K562 (cell line): Measurements from ENCODE around the gene SLC25A34. TPM values are rescaled to one million over a fixed set of nuclear protein-coding genes. Genes with fewer than 3 reads are reported as not detected.
A peak's percentile ranks its signal among the peaks of the same experiment; 100 is the strongest.

Experiments used
- ATAC-seq: fragments of 200-7000 bp; cut with Tn5 transposase; 3 replicates; pipeline ENCODE4 v1.9.1; 2020; ENCODE audit warnings: moderate library complexity
- BruUV-seq: library from RNA; stranded (reverse); fragments of 400-500 nt; replicated peaks from 2 replicates; lab custom pipeline; 2021; lab: Mats Ljungman, UMichigan
- CTCF ChIA-PET: fragments of 300-600 bp; formaldehyde crosslinking; extraction: SDS; loops from one replicate; lab custom pipeline; 2021; ENCODE audit warnings: low intra/inter-chr PET ratio; lab: Yijun Ruan, JAX
- POLR2A ChIA-PET: fragments of 300-600, 350-650 bp; sonication (Branson Sonifier 250); formaldehyde crosslinking; extraction: SDS; loops from one replicate; lab custom pipeline; 2021; ENCODE audit warnings: antibody characterized with exemption, inconsistent platforms; lab: Yijun Ruan, JAX
- DNase-seq, 4 experiments: peaks; one replicate each; pipeline versions ENCODE4 v3.0.0 to v3.0.0-alpha.2; 2011 to 2018; ENCODE audit warnings: low spot score in 3 of 4, mixed read lengths in 3 of 4; ENCODE audit errors: extremely low read depth in 1 of 4
- FAIRE-seq: peaks from 2 replicates; lab custom pipeline; 2011; peaks lifted over from hg19 to GRCh38; lab: Jason Lieb, UNC
- H2AFZ ChIP-seq: 2 replicates; pipeline ENCODE4 v1.6.0; 2011; ENCODE audit warnings: low read depth, low read length, control low read depth, inconsistent platforms
- H3K27ac ChIP-seq: fragments of 200-600 bp; 3 replicates; pipeline ENCODE4 v1.8.0; 2011; ENCODE audit warnings: low read depth, mild to moderate bottlenecking, control low read depth, inconsistent platforms, low read length, moderate library complexity, mixed read lengths; ENCODE audit errors: extremely low read depth
- H3K27me3 ChIP-seq, 2 experiments: fragments of 300-600 bp in 1 of 2; 2 replicates in 1 of 2; 3 replicates in 1 of 2; pipeline versions ENCODE4 v1.6.0 to v1.8.0; 2011; ENCODE audit warnings: inconsistent platforms in 2 of 2, low read length in 2 of 2, mild to moderate bottlenecking in 1 of 2, mixed read lengths in 1 of 2, moderate library complexity in 1 of 2; ENCODE audit not compliant: control insufficient read depth in 2 of 2, insufficient read depth in 2 of 2
- H3K36me3 ChIP-seq: fragments of 300-600 bp; 3 replicates; pipeline ENCODE4 v1.8.0; 2011; ENCODE audit warnings: mild to moderate bottlenecking, low read length, inconsistent platforms; ENCODE audit not compliant: control insufficient read depth, insufficient read depth
- H3K4me1 ChIP-seq, 2 experiments: fragments of 200-600 bp in 1 of 2; replicated peaks in 1 of 2; 2 replicates in 1 of 2; 3 replicates in 1 of 2; pipeline versions ENCODE4 v1.5.1 to v1.8.0; 2011; ENCODE audit warnings: inconsistent platforms in 2 of 2, low read length in 2 of 2, mild to moderate bottlenecking in 1 of 2, mixed read lengths in 1 of 2, moderate library complexity in 1 of 2; ENCODE audit not compliant: control insufficient read depth in 2 of 2, insufficient read depth in 2 of 2
- H3K4me2 ChIP-seq: 2 replicates; pipeline ENCODE4 v1.6.1; 2011; ENCODE audit warnings: low read length, control low read depth, inconsistent platforms, mixed read lengths; ENCODE audit not compliant: insufficient read depth
- H3K4me3 ChIP-seq: fragments of 200-600 bp; sonication (generic), shearing (Covaris generic); 2 replicates; pipeline ENCODE4 v1.5.1; 2016; ENCODE audit warnings: control low read depth, inconsistent platforms
- H3K79me2 ChIP-seq: fragments of 200-600 bp; 3 replicates; pipeline ENCODE4 v1.8.0; 2011; ENCODE audit warnings: low read length, inconsistent platforms; ENCODE audit not compliant: control insufficient read depth, insufficient read depth
- H3K9ac ChIP-seq, 2 experiments: 2 replicates each; pipeline versions ENCODE4 v1.6.0 to v1.6.1; 2011; ENCODE audit warnings: low read depth in 2 of 2, low read length in 2 of 2, control low read depth in 1 of 2, inconsistent platforms in 1 of 2, mild to moderate bottlenecking in 1 of 2, mixed read lengths in 1 of 2; ENCODE audit not compliant: insufficient read depth in 1 of 2
- H3K9me1 ChIP-seq: one replicate; pipeline ENCODE4 v1.6.0; 2011; ENCODE audit warnings: inconsistent platforms, mild to moderate bottlenecking, low read length, moderate library complexity; ENCODE audit not compliant: control insufficient read depth, insufficient read depth
- H3K9me3 ChIP-seq: replicated peaks from 2 replicates; pipeline ENCODE4 v1.5.1; 2011; ENCODE audit warnings: low read depth, low read length, inconsistent platforms; ENCODE audit not compliant: control insufficient read depth, insufficient read depth
- H4K20me1 ChIP-seq: replicated peaks from 2 replicates; pipeline ENCODE4 v1.6.1; 2011; ENCODE audit warnings: low read length, inconsistent platforms, mixed read lengths; ENCODE audit not compliant: control insufficient read depth, insufficient read depth
- CTBP1 ChIP-seq: fragments of 450-650 bp; IDR thresholded peaks from 2 replicates; pipeline ENCODE4 v1.6.1; 2016; ENCODE audit warnings: borderline replicate concordance
- ETV5 ChIP-seq: sonication (generic); formaldehyde crosslinking; IDR thresholded peaks from 2 replicates; pipeline ENCODE4 v1.4.0; 2020; ENCODE audit warnings: low read depth, mild to moderate bottlenecking, missing genetic modification reagents
- GMEB1 ChIP-seq: fragments of 250-450 bp; sonication (Bioruptor Pico); IDR thresholded peaks from 2 replicates; pipeline ENCODE4 v1.4.0; 2020; ENCODE audit warnings: mild to moderate bottlenecking
- POLR2AphosphoS5 ChIP-seq: IDR thresholded peaks from 2 replicates; pipeline ENCODE4 v1.6.1; 2011; ENCODE audit warnings: mild to moderate bottlenecking, low read depth, low read length, moderate library complexity; ENCODE audit not compliant: control insufficient read depth, insufficient read depth
- POLR2G ChIP-seq: fragments of 200-400 bp; formaldehyde crosslinking; IDR thresholded peaks from 2 replicates; pipeline ENCODE4 v1.6.1; 2017; ENCODE audit warnings: low read depth, mild to moderate bottlenecking, antibody characterized with exemption, low read length, moderate library complexity
- SNAPC5 ChIP-seq: fragments of 250-450 bp; sonication (Bioruptor Pico); IDR thresholded peaks from 2 replicates; pipeline ENCODE4 v1.8.0; 2021; ENCODE audit warnings: moderate library complexity, mild to moderate bottlenecking, inconsistent platforms
- ZNF24 ChIP-seq: fragments of 450-650 bp; IDR thresholded peaks from 2 replicates; pipeline ENCODE4 v1.6.1; 2016
- WGBS: fragments of 100-300 bp; shearing (Covaris generic); methylation state at CpG from one replicate; pipeline ENCODE4 v1.1.6; 2016; ENCODE audit warnings: low coverage, mixed read lengths; ENCODE audit not compliant: insufficient coverage; ENCODE audit errors: missing lambda C conversion rate; 5-methylcytosine and 5-hydroxymethylcytosine counted together
- in situ Hi-C: fragments of 300-500 bp; cut with MboI; formaldehyde crosslinking; loops from 4 replicates; pipeline ENCODE4 v1.15.0; 2018; ENCODE audit warnings: inconsistent platforms, mixed read lengths
- intact Hi-C: fragments of 100-400 bp; cut with micrococcal nuclease; formaldehyde crosslinking; loops from 2 replicates; pipeline ENCODE4 v1.14.2; 2022
- polyA plus RNA-seq, 8 experiments: library from polyadenylated mRNA; depleted of rRNA in 4 of 8; stranded (reverse) in 5 of 8; unstranded in 3 of 8; fragments of >200 nt; fragmentation: Nextera tagmentation in 2 of 8; fragmentation: Illumina TruSeq in 1 of 8; extraction: Ambion mirVana in 2 of 8; extraction: Trizol in 1 of 8; gene quantifications; 2 replicates each; pipeline versions ENCODE4 v1.2.1 to v1.2.3, GENCODE V29; 2011 to 2014; ENCODE audit warnings: inconsistent platforms in 1 of 8, missing spikeins in 1 of 8
- total RNA-seq, 7 experiments: library from RNA; depleted of rRNA in 6 of 7; stranded (reverse); fragments of >200 nt in 6 of 7; fragmentation: Illumina TruSeq in 2 of 7; extraction: Trizol in 2 of 7; gene quantifications; 2 replicates each; pipeline versions ENCODE4 v1.2.1 to v1.2.3, GENCODE V29; 2011 to 2021; ENCODE audit warnings: low replicate concordance in 1 of 7

Gene SLC25A34
- total and polyA plus RNA-seq, 9 of the 15 experiments (the other 6 are each of a cell fraction or from before 2014, with no cell fraction given), result 0.01 to 0.57 (median 0.16) TPM

DNA sequence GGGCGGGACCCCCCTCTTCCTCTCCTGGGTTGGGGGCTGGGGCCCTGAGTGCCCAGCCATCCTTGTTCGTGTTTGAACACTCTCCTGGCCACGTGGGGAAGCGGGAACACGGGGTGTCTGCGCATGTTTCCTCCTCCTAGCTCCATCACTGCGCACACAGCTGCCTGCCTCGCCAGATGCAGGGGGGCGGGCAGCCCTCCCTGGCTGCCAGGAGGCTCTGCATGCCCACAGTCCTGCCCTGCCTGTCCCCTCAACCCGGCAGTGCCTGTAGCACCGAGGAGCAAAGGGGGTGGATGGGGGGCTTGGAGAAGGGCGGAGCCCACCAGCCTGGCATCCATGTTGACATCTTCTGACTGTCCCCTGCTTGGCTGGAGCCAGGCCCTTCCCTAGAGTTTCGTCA is 1.8 kb upstream of the SLC25A34 start:
- WGBS, result 75% methylated on average over 11 of the region's 13 CpGs
- DNase-seq (no peak), ATAC-seq (no peak), FAIRE-seq (no peak)
- H3K4me3 ChIP-seq, result no peak overlapping the region
- POLR2A ChIA-PET, result interaction anchor here (0.5 to 1.0 kb wide), 3 partner anchors 12 to 282 kb away, joined by 3 read pairs; no protein-coding TSS in a partner anchor
- peaks cover 0 to 67% of the 10 kb centered on the region in 2 experiments; a peak in 2 of 5 replicates for H3K4me1 ChIP-seq
- in situ Hi-C loops, result no loop called here
- intact Hi-C loops, result no loop called here
- CTCF ChIA-PET, result no interaction called here
- TF ChIP-seq CTBP1, result no peak
- no peak for TF ChIP-seq SNAPC5 (CRISPR knock-in tag)
- TF ChIP-seq ZNF24, result no peak
- no peak for TF ChIP-seq ETV5 (CRISPR knock-in tag)
- TF ChIP-seq POLR2AphosphoS5, result 0 out of 2 replicates have a peak, but pooled peaks have one; percentile 12
- 0 out of 2 replicates have a peak, but pooled peaks have one; percentile 1 for TF ChIP-seq POLR2G
- no peak for TF ChIP-seq GMEB1 (CRISPR knock-in tag)
- no peaks in the 10 kb centered on the region for H3K79me2 ChIP-seq
- peaks cover 51% of the 10 kb centered on the region; the same call in 2 of the 3 replicates for H3K36me3 ChIP-seq
- H3K9me3 ChIP-seq, result no peaks in the 10 kb centered on the region
- no peak overlapping the region; a peak in 1 of 4 replicates for H3K9ac ChIP-seq
- H3K9me1 ChIP-seq, result no peaks in the 10 kb centered on the region
- H3K27ac ChIP-seq, result no peak overlapping the region
- no peaks in the 10 kb centered on the region; the same call in 1 of the 2 replicates for H4K20me1 ChIP-seq
- no TSS peak for BruUV-seq
- H2AFZ ChIP-seq, result no peak overlapping the region
- H3K27me3 ChIP-seq, result no peaks in the 10 kb centered on the region
- H3K4me2 ChIP-seq, result no peak overlapping the region
